T-helper 1 cell treated with Interleukin-12 subunit alpha and Interleukin-12 subunit beta and Interleukin-4 antibody, amounts not matched to agents 30 ng/mL and 1 ng/mL, for 36 hours (primary cell): ENCODE results near the gene ARHGAP26. TPM values are rescaled to one million over a fixed set of nuclear protein-coding genes. Genes with fewer than 3 reads are reported as not detected.
"Not testable (repeated sequence)": the region's sequence is repeated elsewhere in the genome, so short reads cannot be mapped to it uniquely, and the experiment has no call there.

Experiments
- intact Hi-C: fragments of 100-400 bp; cut with micrococcal nuclease; formaldehyde crosslinking; loops from one replicate; pipeline ENCODE4 v1.15.1; 2024
- total RNA-seq: library from RNA; stranded (reverse); gene quantifications from 2 replicates; pipeline ENCODE4 v1.2.3, GENCODE V29; 2022

ARHGAP26 gene
- total RNA-seq, 1 donor from 2014 or later, result 31.8 TPM

DNA sequence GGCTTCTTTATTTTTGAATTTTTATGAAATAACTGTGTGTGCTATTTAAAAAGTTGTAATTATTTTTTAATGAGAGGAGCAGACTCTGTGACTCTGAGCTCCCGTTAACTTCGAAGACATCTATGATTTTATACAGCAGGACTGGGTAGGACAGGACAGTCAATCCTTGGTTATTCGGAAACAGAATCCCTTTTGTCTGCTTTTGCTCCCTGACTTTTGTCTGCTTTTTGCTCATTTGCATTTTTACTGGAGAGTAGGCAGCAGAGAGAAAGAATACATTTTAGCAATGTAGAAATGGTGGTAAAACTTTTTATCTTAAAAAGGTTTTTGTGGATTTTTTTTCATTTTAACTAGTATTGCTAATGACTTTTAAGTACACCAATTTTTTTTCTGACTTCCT is 303.6 kb downstream of the ARHGAP26 start:
- intact Hi-C loops, result no loop called here

DNA sequence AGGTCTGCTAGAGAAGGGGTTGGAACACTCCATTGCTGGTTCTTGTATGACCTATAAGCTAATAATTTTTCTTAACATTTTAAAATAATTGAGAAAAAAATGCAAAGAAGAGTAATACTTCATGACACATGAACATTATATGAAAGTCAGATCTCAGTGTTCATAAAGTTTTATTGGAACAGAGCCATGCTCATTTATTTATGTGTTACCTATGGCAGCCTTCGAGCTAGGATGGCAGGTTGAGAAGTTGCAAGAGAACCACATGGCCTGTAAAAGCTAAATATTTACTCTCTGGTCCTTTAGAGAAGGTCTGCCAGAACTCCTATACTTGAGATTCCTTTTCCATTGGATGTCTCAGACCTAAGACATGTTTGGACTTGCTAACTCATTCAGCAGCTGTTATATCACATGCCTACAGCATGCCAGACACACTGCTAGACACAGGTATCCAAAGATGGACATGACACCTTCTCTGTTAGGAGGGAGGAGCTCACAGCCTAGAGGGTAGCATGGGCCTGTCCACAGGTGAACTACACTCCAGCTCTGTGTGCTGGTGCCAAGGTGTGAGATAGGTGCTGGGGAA is 304.3 kb downstream of the ARHGAP26 start:
- intact Hi-C loops, result no loop called here

DNA sequence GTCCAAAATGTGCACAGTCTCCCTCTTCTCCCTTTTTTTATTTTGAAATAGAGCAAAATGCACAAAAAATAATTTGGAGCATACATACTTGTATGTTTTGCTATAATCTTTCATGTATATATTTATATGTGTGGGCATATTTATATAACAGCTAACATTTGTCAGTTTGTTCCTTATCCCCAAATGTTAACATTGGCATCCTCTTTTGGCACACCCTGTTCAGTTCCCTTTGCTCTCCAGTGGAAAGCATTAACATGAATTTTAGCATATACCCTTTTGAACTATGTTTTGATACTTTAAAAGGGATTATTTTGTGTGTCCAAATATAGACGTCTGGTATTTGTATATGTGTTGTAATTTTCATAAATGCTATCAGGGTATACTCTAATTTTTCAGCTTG is 306.2 kb downstream of the ARHGAP26 start:
- intact Hi-C loops, result no loop called here

DNA sequence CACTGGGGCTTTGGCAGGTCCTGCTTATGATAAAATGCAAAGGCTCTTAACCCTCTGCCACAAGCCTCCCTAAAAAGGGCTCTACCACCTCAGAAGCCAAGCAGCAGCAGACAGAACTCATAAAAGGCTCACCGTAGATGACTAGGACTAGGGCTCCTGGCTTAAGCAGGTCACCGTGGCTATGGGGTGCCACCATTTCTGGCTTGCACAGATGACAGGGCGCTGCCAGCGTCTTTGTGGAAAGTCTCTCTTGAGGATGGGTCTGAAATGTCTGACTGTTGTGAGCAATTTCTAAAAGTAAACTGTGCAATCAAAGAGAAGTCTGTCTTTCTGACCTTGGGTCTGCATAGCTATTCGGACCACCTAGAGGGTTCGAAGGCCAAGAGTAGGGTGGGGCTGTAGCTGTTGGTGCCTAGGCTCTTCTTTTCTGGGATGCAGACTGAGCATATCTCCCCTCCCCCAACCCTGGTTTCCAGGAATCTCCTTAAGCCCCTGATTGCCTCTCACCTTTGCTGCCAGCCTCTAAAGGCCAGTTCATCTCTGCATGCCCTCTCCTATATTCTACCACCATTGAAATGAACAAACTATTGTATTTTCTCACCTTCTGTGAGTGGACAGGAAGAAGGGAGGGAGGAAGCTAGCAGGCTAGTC is 307.4 kb downstream of the ARHGAP26 start:
- intact Hi-C loops, result no loop called here

DNA sequence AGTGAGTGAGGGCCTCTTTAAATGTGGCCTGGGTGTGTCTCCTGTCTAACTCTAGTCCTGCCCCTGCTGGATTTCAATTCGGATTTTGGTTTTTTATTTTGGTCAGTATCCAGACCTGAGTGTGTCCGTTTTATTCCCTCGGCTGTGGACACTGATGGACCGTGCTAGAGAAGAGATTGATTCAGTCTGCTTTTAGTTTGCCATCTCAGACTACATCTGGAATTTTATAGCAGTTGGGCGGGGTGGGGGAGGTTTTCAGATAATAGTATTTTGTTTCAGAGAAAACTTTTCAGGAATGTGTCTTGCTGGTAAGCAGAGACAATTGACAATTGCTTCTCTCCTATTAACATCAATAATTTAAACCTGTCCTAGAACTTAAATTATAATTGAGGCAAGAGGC is 308.1 kb downstream of the ARHGAP26 start:
- intact Hi-C loops, result no loop called here

DNA sequence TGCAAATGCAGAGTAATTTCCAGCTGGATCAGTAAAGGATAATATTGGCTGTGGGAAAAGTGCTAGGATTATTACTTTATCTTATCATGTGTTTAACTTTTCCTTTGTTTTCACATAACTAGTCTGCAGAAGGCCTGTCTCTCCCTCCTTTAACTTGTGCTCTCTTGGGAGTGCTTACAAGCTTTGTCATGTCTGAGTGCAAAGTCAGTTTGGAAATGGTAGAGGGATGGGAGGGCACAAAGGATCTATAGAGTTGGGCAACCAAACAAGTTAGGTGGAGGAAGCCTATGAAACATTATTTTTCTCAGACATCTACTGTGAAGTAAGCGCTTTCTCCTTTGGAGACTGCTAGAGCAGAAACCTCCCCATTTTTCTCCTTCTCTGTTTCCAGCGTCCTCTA is 308.8 kb downstream of the ARHGAP26 start:
- intact Hi-C loops, result no loop called here

DNA sequence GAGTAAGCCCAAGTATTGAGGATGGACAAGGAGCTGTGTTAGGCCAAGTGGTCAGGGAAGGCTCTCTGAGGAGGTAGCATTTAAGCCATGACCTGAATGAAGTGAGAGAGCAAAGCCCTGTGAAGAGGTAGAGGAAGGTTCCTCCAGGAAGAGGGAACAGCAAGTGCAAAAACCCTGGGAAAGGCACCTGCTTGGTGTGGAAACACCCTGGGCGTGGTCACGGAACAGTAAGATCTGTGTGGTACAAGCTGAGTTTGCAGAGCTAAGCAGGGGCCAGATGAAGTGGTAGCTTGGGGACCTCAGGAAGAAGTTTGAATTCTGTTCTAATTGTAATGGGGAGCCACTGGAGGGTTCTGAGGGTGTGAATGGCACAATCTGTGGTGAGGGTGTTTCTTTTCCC is 310.2 kb downstream of the ARHGAP26 start:
- intact Hi-C loops, result no loop called here

DNA sequence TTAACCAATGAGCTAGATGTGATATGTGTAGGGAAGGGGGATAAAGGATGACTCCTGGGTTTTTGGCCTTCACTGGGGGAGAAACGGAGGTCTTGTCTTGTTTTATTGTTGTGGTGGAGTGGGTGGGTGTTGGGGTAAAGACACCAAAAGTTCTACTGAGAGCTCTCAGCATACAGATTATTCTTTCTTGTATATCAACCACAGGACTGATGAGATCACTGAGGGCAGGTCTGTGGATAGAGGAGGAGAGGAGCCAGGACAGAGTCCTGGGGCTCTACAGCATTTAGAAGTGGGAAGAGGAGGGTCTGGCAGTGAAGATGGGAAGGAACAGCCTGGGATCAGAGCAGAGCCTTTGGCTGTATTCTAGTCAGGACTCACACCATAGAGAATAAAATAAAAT is 310.8 kb downstream of the ARHGAP26 start:
- intact Hi-C loops, result no loop called here

DNA sequence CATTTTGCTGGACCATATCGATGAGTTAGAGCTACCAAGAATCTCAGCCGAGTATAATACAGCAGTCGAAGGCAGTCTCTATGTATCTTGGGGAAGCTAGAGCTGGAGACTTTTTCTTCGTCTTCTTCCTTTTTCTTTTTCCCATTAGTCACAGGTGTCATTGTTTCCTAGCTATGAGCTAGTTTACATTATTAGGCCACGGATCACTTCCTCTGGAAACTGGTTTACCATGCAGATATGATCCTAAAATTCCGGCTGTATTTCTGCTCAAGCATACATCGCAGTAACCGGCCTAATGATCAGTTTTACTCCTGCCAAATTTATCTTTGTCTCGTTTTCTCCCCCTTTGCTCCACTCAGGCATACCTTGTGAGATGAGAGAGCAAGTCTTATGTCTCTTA is 312.8 kb downstream of the ARHGAP26 start:
- intact Hi-C loops, result no loop called here

DNA sequence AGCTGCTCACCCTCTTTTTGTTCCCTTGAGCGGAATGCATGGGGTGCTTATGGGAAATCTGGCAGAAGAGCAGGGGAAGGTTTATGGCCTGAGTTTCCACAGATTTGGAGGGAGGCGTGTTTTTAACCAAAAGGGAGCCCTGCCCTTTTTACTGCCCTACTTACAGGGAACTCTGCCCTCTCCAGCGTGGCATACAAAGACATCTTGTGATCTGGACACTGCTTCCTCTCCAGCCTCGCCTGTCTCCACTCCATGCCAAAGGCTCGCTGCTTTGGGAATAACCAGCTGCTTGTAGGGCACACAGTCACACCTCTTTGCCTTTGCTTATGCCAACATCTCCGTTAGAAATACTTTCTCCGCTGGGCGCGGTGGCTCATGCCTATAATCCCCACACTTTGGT is 314.2 kb downstream of the ARHGAP26 start:
- intact Hi-C loops, result no loop called here

DNA sequence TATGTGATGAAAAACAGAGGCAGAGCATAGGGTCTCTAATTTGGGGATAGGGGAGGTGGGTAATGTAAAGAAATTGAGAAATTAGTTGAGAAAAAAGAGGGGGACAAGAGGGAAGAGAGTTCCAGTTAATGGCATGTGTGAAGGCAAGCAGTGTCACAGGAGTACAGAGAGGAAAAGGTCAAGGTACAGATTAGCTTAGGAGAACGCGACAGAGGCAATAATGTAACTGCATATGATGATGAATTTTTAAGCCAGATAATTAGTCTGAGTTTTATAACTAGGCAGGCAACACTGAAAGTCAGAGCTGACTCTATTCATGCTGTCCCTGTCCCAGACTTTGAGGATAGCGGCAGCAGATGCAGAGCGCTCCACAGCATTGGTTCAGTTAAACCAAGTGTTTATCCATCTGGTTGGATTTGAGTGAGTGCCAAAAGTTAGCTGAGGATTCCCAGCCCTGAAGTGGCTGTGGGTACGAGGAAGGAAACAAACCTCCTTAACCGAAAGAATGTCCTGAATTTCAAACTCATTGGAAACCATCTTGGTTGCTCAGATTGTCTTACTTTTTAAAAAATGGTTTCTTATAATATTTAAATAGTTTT is 315.2 kb downstream of the ARHGAP26 start:
- intact Hi-C loops, result no loop called here

DNA sequence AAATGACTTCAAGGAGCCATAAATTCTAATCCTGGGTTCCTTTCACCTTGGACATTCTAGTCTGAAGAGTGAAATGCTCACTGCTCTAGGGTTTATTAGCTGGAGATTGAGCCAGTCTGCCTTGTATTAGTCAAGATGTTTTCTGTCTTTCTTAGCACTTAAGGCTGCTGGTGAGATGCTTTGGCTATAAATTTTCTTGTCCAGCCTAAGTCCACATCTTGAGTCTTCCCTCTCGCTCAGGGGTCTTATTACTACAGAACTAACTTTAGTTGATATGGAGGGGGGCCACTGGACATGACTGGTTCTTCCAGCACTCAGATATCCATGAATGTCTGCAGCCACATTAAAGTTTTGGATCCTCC is 316.4 kb downstream of the ARHGAP26 start:
- intact Hi-C loops, result no loop called here

DNA sequence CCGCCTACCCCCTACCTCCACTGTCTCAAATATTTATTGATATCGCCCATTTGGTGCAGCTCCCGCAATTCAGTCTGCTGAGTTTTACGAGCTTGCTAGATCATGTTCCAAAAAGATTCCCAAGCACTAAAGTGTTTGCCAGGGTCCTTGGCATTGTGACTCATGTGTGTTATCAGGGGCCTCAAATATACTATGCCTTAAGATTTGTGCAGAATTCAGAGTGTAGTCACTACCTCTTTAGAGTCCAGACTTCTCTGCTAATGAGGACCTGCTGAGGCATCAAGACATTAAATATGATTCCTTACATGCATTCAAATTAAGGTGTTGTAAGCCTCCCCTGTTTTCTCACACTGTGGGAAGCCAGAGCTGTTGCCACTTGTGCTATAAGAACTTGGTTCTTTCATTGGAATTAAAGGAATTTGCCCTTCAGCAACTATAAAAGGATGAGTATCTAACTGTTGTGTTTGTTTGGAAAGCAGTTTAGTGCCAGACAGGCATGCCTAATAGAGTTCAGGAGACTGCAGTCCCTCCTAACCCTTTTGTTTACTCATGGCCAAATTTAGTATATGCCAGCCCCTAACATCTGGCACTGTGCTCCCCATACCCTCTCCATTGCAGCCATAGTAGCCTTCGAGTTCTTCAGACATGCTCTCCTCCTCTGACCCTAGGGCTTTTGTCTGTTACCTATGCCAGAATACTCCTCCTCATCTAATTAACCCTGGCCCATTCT is 316.9 kb downstream of the ARHGAP26 start:
- intact Hi-C loops, result no loop called here

DNA sequence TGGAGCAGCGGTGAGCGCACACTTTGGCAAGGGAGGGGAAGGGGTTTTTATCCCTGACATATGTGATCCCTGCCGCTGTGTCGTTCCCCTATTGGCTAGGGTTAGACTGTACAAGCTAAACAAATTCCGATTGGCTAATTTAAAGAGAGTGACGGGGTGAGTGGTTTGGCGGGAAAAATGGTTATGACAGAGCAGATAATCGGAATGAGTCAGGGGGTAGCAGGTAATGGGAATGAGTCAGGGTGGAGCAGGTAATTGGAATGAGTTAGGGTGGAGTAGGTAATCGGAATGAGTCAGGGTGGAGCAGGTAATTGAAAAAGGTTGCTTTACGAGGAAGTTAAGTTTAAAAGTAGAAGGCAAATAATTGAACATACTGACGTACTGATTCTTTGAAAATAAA is 318.5 kb downstream of the ARHGAP26 start:
- intact Hi-C loops, result not testable (repeated sequence)

DNA sequence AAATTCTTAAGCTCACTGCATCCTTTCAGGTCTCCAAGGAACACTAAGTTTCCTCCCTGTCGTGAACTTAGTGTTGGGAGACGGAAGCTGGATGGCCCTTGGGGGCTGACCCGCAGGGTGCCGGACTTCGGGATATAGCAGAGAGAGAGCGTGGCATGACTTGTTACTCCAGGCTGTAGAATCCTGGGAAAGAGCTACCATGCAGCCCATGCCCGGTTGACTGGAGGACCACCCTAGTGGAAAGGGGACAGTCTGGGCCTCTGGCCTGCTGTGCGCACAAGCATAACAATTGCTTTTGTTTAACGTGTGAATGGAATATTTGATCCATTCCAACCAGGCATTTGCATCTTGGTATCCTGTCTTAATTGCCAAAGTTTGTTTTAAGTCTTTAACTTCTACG is 319.9 kb downstream of the ARHGAP26 start:
- intact Hi-C loops, result not testable (repeated sequence)

DNA sequence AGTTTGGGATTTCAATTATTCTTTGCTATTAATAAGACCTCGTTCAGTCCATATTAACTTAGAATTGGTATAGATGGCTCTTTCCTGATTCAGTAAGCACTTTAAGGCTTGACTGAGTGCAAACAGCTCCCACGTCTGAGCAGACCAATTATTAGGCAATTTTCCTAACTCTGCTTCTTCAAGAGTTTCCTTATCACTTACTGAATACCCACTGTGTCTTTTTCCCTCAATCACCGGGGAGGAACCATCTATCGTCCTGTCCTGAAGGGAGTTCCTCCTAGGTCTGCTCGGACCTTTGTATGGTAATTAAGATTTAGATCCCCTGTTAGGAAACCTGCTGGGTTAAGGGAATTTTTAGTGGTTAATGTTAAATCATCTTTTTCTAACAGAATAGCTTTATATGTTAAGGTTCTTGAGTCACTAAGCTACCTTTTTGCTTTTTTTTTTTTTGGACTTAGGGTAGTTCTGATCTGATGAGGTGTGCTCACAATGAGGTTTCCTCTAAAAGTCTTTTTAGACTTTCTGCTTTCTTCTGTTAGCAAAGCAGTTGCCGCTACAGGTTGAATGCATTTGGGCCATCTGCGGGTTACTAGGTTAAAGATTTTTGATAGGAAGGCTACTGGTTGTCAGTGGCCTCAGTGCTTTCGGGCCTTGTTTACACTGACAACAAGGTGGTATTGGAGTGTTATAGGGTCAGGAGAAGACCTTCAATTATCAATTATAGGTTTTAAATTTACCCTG is 322.7 kb downstream of the ARHGAP26 start:
- intact Hi-C loops, result not testable (repeated sequence)

DNA sequence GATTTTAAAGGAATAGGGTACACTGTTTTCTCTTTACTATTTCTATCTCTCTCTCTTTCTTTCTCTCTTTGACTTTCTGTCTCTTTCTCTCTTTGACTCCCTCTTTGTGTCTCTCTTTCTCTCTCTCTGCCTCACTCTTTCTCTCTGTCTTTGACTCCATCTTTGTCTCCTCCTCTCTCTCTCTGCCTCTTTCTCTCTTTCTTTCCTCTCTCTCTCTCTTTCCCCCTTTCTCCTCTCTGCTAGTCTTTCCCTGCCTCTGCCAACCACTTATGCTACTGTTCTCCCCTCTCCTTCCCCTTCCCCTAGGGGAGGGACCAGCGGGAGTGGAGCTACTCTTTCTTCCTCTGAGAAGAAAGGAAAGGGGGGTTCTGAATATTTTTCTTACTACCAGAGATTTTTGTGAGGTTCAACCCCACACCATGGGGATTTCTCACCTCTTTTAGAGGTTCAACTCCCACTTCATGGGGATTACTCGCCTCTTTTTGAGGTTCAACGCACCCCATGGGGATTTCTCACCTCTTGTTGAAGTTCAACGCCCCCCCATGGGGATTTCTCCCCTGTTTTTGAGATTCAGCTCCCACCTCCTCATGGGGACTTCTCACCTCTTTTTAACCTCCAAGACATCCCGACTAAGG is 323.4 kb downstream of the ARHGAP26 start:
- intact Hi-C loops, result no loop called here

DNA sequence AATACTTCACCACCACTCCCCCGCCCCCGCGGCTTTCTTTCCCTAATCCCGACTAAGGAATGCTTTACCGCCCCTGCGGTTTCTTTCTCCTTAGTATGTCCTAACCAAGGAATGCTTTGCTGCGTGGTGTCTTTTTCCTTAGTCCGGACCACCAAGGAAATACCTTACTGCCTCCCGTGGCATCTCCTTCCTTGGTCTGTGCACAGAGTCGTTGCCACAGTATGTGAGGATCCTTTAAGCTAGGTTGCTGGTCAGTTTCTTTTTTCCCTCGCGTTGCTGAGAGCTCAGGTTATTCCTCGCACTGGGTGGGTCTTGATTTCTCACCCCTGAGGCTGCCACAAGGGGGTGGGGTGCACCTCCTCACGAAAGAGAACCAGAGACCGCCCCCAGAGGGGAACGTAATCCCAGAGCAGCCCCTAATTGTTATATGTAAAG is 323.9 kb downstream of the ARHGAP26 start:
- intact Hi-C loops, result no loop called here

DNA sequence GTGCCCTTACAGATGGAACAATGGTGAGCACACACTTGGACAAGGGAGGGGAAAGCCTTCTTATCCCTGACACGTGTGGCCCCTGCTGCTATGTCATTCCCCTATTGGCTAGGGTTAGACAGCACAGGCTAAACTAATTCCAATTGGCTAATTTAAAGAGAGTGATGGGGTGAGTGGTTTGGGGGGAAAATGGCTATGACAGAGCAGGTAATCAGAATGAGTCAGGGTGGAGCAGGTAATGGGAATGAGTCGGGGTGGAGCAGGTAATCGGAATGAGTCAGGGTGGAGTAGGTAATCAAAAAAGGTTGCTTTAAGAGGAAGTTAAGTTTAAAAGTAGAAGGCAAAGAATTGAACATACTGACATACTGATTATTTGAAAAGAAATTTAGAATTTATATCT is 324.4 kb downstream of the ARHGAP26 start:
- intact Hi-C loops, result not testable (repeated sequence)

DNA sequence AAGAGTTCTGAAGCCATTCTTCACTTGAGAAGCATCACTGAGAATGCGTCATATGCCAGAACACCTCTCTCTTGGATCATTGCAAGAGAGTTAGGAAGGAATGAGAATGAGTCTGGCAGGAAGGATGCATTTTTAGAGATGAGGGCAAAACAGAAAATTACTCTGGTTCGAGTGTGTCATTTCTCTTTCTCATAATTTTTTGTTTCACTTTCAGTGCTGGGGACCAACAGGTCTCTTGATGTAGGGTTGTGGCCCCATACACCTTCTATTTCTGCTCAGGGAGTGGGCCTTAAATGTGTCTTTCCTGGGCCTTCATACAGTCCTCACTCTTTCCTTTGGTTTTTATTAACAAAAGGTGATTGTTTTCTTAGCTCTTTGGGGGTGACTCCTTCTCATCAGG is 330.9 kb downstream of the ARHGAP26 start:
- intact Hi-C loops, result loop anchor here (1.0 to 5.0 kb wide), 10 partner anchors 46 to 1090 kb away; partner anchors contain the start of gene NR3C1
